Pons (tissue), 1 donor: ENCODE data around the gene TENM4.
A peak's percentile ranks its signal among the peaks of the same experiment; 100 is the strongest.

Source experiments
- DNase-seq: peaks from one replicate; pipeline ENCODE4 v3.0.0-alpha.2; 2016; ENCODE audit warnings: low spot score

Gene TENM4

DNA sequence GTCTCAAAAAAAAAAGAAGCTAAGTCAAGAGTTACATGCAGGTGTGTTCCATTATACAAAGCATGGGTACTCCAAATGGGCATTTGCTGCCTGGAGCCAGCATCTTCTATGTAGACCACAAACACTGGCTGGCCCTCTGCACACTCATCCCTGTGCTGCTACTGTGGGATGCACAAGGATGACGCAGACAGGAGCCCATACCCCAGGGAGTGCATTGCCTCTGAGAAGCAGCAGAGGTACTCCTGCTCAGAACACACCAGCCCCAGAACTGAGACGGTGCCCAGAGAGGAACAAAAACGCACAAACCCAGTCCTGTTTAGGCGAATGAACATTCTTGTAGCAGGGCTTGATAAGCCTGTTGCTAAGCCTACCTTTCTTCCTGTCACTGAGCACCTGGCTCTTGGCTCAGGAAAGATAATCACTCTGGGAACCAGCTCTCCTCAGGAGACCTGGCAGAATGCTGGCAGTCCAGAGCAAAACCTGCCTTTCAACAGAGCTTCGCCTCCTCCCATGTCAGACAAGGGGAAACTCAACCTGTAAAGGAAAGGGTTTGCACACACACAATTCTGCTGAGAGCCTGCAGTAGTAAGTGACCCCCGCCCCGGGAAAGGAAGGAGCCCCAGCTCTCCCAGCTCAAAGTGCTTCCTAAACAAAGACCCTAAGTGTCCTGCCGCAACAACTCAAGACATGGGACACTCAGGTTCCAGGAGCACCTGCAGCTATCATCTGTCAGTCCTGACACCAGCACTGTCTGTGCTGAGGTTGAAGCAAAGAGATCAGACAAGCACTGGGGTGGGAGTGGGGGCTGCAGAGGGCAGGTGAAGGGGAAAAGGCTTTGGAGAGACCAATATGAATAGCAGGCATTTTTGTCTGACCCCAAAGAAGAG, 145.7 kb downstream of the TENM4 start:
- no peak for DNase-seq

DNA sequence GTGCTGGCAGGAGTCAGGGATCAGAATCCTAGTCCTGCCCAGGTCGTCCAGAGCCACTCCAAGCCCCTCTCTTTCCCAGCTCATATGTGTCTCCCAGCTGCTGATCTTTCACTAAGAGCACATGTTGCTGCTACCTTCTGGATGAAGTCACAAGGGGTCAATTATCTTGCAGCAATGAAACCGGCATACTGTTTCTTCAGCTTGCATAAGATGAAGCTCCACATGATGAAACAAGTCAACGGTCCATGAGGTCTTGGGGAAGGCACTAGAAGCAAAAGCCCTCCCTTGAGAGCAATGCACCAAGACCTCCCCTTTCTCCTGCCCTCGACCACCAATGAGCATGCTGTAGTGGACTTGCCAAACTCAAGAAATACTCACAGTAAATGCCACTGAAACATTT, 148.9 kb downstream of the TENM4 start:
- no peak for DNase-seq

DNA sequence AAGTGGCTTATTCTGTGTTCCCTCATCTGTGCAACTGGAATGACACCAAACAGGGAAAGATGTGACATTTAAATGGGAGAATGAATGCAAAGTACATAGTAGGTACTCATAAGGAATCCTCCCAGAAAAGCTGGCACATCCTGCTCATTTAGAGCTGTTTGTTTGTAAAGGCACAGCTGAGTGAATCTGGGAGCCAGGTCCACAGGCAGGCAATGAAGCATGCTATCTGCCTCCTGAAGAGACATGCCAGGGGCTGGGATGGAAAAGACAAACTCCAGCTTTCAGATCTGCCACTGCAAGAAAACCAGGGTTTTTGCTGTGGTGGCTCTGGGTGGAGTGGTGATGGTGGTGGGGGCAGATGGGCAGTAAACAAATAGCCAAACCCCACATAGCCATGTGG, 150.1 kb downstream of the TENM4 start:
- DNase-seq: no peak

DNA sequence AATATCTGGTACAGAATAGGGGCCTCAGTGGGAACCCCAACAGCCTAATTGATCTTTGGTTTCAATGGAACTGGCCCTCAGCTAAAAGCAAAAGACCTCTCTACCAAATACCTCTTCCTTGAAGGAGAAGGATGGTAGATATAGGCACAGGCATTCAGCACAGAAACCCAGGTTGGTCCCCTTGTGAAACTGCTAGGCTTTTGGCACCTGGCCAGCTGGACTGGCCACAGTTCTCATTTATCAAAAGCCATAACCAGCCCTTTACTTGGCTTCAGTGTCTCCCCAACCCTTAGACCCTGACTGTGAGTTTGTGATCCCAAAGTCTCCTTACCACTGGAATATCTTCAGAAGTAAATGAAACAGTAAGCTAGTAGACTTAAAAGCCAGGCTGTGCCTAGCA, 152.9 kb downstream of the TENM4 start:
- DNase-seq: no peak

DNA sequence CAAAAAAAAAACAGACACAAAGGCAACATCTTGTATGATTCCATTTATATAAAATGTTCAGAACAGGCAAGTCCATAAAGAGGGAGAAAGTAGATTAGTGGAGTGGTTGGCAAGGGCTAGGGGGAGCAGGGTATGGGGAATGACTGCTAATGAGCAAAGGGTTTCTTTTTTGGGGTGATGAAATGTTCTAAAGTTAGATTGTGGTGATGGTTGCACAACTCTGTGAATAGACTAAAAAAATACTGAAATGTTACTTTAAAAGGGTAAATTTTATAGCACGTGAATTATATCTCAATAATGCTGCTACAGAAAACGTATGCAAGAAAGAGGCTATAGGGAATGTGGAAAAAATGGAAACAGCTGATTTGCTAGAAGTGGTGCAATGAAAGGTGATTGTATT, 155.1 kb downstream of the TENM4 start:
- no peak for DNase-seq

DNA sequence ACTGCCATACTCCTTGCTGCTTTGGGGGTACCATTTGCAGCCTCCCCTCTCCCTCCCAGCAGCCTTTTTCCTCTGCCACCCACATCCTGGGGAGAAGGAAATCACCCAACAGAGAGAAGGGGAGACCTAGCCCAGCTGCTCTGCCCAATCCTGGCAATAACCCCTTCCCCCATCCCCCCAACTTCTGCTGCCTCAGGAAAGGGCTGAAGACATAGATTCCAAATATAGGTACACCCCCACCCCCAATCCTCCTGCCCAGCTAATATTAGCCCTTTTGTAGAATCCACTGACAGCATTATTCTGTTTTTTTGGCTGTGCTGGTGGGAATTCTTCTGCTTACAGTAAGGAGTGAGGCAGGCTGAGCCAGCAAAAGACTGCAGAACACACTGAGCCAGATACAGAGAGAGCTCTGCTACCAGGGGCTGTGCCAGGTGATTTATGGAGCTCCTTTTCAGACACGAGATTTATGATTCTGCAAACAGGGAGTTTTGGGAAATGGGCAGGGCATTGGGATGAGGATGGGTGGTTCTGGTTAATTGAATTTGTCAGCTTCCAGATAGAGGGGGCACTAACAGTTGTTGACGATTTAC, 164.0 kb downstream of the TENM4 start:
- DNase-seq: no peak

DNA sequence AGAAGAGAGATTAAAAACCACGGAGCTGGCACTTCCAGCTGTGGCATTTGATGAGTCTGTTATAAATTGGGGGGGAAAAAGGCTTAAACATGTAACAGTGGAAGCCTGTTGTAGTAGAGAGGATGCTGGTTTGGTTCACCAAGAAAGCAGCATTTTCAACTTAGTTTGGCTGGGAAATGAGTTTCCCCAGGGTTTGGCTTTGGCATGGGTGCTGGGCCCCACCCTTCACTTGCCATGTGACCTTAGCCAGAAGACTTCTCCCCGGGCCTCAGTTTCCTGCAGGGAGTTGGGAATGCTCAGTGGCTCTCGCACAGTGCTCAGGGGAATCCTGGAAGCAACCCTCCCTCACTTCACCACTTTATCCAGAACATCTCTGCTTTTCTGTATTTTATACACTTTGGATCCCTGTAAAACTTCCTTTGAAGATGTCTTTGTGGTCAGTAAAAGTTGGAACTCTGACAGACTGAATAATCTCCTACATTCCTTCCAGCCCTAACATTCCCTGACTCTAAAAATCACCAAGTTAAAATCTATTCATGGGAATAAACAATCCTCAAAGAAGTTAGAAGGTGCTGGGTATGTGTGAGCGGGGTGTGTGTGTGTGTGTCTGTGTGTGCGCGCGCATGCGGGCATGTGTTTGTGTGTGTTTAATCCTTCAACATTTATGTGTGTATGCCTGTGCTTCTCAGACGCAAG, 166.0 kb downstream of the TENM4 start:
- DNase-seq: no peak

DNA sequence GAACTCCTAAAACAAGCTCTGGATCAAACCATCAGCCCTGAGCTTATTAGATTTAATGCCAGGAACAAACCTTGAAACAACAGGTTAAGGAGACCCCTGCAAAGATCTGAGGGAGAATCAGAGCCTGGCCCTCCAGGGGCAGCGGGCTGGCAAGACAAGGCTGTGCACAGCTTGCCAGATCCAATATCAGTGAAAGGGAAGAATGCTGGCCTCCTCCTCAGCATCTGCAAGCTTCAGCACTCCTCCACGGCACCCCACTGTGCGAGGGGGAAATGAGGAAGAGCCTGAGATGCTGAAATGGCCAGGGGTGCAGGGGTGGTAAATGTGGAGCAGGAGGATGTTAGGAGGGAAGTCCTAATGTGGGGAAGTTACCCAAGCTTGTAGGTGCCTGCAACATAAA, 167.0 kb downstream of the TENM4 start:
- no peak for DNase-seq

DNA sequence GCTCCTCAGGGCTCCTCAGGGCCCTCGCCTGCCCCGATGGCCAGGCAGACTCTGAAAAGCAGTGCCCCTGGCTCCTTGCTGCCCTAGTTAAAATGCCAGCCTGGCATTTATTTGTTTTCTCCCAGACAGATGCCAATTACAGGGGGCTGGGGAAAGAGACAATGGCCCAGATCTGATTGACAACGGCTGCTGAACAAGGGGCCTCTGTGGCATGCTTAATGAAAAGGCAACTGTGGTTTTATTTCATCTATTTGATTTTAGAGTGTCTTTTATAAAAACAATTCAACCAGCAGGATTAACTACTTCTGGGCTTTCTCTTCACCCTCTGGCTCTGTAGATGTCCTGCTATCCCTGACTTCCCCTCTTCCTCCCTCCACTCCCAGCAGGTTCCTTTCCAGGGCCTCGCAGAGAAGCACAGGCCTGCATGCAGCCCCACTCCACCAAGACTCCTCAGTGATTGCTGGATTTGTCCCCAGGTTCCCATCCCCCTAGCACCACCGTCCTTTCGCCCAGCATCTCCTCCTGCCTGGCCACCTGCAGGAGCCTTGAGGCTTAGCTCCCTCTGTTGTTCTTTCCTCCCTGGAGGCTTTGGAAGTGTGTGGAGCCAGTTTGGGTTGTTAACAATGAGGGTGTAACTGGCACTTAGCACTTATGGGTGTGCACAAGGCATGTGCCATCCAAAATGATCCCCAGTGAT, 171.1 kb downstream of the TENM4 start:
- no peak for DNase-seq

DNA sequence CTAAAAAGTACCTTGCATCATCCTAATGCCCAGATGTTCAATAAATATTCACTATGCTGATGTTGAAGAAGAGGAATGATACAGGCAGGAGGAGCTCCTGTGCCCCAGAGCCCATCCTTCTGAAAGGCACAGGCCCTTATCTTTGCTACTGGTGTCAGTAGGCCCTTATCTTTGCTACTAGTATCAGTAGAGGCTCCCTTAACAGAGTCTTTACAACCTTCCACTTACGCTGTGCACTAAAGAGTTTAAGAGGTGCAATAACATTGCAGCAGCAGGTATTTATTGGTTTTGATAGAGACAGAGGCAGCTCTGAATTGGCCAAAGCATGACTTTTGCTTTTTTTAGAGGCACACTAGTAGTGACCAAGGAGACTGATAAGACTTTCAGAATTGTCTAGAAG, 174.4 kb downstream of the TENM4 start:
- no peak for DNase-seq

DNA sequence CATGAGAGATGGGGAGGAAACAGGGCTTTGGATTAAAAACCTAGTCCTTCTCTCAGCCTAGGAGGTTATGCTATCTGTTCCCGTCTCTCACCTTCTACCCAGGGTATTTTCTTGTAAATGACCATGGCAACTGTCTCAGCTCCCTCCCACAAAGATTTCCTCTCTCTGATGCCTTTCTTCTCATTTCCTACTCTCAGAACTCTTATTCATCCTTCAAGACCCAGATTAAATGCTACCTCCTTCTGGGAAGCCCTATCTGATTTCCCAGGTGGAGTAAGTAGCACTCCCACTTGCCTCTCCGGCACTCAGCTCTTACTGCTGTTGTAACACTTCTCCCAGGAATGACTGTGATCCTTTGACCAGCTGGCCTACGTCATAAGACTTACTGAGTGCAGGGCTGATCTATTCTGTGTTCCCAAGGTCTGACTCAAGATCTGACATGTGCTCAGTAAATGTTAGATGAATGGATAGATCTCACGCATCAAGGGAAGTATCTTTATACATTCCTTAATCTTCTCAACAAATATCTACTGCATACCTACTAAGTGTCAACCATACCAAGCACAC, 175.0 kb downstream of the TENM4 start:
- DNase-seq: no peak

DNA sequence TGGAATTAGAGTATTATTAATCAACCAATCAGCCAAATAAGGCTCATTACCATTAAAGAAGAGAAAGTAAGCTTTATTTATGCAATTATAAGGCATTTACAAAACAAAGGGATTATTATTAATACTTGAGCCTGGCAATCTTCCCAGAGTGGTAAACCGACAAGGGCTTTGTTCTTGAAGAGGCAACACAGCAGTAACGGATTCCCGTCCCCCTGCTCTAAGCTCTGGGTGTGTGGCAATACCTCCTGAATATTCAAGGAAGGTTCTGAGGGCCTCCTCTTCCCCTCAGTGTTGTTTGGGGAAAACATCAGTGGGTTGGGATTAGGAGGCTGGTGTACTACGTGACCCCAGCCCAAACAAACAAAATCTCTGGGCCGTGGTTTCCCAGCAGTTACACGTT, 176.5 kb downstream of the TENM4 start:
- peak; percentile 52 for DNase-seq

DNA sequence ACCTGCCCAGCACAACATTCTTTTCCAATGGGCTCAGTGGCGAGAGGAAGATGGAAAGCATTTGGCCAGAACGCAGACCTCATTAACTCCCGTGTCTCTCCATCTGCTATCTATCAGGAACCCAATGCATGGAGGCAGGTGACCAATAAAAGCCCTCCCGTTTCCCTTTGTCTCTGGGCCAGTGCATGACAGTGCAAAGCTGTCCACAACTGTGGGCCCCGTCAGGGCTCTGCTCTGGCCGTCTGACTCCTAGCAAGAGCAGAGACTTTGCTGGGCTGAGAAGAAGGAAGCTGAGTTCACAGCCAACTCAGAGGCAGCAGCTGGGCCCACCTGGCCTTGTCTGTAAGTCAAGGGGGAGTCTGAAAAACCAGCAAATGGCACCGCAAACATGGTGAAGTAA, 177.8 kb downstream of the TENM4 start:
- no peak for DNase-seq

DNA sequence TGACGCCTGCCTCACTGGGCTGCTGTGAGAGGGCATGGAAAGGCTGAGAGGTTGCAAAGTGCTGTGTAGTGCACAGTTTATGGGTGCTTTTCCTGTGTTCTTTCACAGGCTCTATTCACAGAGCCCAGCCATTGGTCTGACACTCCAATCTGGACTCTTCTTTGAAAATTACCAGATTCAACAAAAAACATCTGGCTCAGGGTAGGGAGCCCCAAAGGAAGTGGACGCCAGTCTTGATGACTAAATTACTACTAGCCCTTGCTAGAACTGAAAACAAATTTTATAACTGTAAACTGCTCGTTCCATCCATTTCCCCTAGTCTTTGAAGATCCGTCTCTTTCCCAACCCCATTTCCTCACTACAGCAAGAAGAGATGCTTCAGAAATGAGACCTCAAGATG, 178.6 kb downstream of the TENM4 start:
- DNase-seq: no peak

DNA sequence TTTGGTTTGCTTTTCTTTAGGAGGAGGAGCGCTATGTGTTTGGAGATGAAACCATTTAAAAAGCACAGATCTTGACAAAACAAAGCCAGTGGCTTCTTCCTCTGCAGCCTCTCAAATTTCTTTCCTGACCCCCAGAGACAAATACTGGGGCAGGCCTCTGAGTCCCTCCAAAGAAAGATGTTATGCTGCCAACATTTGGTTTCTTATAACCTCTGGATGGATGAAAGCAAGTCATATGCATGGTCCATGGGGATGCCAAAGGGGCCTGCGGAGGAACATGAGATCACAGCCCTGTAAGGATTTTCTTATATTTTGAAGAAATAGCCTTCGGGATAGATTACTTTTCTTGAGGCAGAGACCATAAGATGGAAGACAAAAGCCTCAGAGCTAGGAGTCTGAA, 179.1 kb downstream of the TENM4 start:
- DNase-seq: no peak

DNA sequence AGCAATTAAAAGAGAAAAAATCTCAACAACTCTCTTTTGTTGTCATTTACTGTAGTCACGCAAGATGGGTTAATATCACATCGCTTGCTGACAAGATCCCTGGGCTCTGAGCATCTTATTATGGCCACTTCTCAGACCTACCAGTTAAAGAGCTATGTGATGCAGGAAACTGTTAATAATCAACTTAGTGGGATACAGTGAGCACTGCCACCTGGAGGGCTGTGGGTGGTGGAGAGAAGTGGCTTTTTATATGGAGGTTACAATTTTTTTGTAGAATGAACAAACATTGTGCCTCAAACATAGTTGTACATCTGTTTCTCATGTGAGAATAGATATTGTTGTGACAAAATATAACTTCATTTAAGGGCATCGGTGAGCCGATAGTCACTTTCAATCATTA, 181.0 kb downstream of the TENM4 start:
- DNase-seq: no peak

DNA sequence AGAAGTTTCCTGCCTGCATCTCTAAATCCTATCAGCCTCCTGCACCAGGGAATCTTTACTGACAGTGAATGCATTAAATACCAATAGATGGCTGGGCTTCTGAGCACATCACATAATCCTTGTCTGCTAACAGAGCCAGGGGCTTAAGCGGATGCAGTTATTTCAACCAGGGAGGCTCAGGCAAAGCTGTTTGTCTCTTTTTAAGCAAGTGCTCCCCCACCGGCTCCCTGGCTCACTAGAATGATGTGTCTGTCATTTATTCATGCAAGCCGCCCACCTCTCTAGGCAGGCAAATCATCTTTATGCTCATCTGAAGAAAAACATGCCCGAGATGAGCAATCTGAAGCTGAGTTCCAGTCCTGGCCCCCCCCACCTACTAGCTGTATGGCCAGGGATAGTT, 182.3 kb downstream of the TENM4 start:
- no peak for DNase-seq

DNA sequence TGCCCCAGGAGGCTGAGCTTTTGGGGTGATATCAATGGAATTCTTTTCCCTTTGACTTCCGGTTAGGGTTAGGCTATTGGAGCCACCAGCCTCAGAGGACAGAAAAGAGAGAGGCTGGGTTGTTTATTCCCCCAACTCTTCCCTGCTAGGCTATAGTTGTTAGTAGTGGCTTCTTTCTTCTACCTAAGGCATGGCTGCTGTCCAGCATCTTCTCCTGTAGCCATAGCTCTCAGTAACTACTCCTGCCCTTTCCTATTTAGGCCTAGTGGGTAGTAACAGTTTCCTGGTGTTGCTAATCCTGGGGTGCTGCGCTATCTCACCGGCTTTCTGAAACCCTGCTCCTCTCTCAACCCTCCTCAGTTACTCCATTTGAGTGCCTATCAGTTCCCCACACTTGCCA, 184.9 kb downstream of the TENM4 start:
- DNase-seq: no peak

DNA sequence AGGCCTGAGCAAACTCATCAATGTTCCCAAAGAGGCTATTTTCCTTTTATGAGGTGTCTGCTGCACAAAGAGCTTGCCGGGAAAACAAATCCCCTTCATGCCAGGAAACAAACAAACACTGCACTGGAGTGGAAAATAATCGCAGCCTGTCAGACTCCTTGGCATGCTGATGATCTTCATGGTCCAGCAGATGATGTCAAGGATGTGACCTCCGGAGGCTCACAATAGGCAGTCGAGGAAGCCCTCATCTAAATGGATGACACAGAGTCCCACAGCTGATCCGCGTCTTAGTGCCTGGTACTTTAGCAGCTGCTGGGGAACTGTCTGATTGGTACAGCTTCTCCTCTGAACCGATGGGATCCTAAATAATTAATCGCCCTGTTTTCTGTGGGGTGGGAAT, 187.6 kb downstream of the TENM4 start:
- peak; percentile 98 for DNase-seq

DNA sequence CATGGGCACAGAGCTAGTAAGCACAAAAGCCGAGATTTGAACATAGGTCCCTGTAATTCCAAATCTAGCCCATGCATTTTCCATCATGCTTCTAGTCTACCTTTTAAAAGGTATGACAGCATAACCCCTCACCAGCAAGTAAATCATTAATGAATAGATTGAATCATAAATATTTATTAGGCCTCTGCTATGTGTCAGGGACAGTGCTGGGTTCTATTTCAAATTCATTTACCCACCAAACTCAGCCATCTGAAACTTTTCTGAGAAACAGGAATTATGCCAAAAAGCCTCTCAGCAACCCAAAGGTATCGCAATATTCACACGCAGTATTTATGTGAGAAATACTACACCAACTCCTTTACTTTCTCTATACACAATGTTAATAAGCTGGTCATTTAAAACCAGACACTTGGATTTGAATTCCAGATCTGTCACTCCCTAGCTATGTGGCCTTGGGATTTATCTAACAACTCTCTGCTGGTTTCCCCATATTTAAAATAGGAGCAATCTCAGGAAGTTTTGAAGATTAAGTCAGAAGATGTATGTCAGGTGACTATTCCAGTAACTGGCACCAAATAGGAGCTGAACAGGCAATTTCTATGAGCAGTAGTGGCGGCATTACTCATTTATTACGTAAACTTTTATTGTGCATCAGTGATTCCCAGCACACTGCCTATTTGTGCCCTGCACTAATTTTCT, 191.4 kb downstream of the TENM4 start:
- DNase-seq: no peak

DNA sequence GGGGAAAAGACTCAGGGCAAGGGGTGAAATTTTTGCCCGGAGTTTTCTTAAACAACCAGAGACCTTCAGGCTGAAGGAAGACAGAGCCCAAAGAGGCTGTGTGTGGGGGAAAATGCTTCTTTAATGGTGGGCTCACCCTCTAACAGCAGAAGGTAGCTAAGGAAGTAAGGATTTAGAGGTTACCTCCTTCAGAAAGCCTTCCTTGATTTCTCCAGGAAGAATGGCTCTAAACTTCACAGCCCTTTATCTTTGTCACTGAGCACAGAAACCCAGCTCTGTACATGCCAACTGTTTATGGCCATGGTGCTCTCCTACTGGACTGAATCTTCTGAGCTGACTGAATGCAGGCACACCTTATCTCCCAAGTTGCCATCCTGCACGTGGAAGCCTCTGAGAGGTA, 196.0 kb downstream of the TENM4 start:
- no peak for DNase-seq
